A549 (cell line): ENCODE results near the gene NCOA6. TPM values are rescaled to one million over a fixed set of nuclear protein-coding genes. Genes with fewer than 3 reads are reported as not detected.

ENCODE experiments used
- ATAC-seq, 2 experiments: fragments of 200-7000 bp in 1 of 2; fragments of >200 bp in 1 of 2; cut with Nextera tagmentation in 1 of 2; cut with Tn5 transposase in 1 of 2; 3 replicates each; pipeline versions ENCODE4 v1.8.0 to v1.9.1; 2018 to 2020; ENCODE audit warnings: mild to moderate bottlenecking in 1 of 2, moderate library complexity in 1 of 2
- CTCF ChIA-PET: fragments of 300-600 bp; sonication (Branson Sonifier 250); formaldehyde crosslinking; extraction: SDS; loops from one replicate; lab custom pipeline; 2021; ENCODE audit warnings: antibody characterized with exemption, inconsistent platforms; lab: Yijun Ruan, JAX
- POLR2A ChIA-PET: fragments of 350-600 bp; formaldehyde crosslinking; extraction: SDS; loops from one replicate; lab custom pipeline; 2021; ENCODE audit warnings: antibody characterized with exemption, inconsistent platforms; lab: Yijun Ruan, JAX
- DNase-seq, 2 experiments: peaks; one replicate each; pipeline versions ENCODE4 v3.0.0 to v3.0.0-alpha.2; 2011 to 2016; ENCODE audit warnings: low read depth in 1 of 2, low spot score in 1 of 2
- FAIRE-seq: peaks from 2 replicates; lab custom pipeline; 2011; peaks lifted over from hg19 to GRCh38; lab: Jason Lieb, UNC
- H3K27ac ChIP-seq, 2 experiments: fragments of >200 bp; sonication (Bioruptor Twin); formaldehyde crosslinking; 3 replicates each; pipeline ENCODE4 v1.5.1; 2016 to 2017
- H3K4me1 ChIP-seq: fragments of >200 bp; sonication (Bioruptor Twin); formaldehyde crosslinking; 3 replicates; pipeline ENCODE4 v1.6.1; 2016
- H3K4me2 ChIP-seq: fragments of >200 bp; sonication (Bioruptor Twin); formaldehyde crosslinking; 3 replicates; pipeline ENCODE4 v1.6.1; 2016
- H3K4me3 ChIP-seq: fragments of >200 bp; sonication (Bioruptor Twin); formaldehyde crosslinking; 3 replicates; pipeline ENCODE4 v1.5.1; 2016
- H3K9me3 ChIP-seq: fragments of >200 bp; sonication (Bioruptor Twin); formaldehyde crosslinking; 3 replicates; pipeline ENCODE4 v1.6.1; 2016
- BCL3 ChIP-seq: fragments of >200 bp; sonication (Bioruptor Twin); formaldehyde crosslinking; IDR thresholded peaks from 3 replicates; pipeline ENCODE4 v1.6.1; 2016
- CHD2 ChIP-seq: fragments of 150-350 bp; IDR thresholded peaks from 2 replicates; pipeline ENCODE4 v1.6.1; 2014; ENCODE audit warnings: low read length; ENCODE audit not compliant: partially characterized antibody
- CTCF ChIP-seq: fragments of >200 bp; sonication (Bioruptor Twin); formaldehyde crosslinking; IDR thresholded peaks from 3 replicates; pipeline ENCODE4 v1.5.1; 2016
- E2F6 ChIP-seq: IDR thresholded peaks from 2 replicates; pipeline ENCODE4 v1.6.1; 2012; ENCODE audit warnings: low read depth, borderline replicate concordance
- EHMT2 ChIP-seq: fragments of 200-600 bp; sonication (generic); IDR thresholded peaks from 2 replicates; pipeline ENCODE4 v1.6.1; 2016; ENCODE audit warnings: antibody characterized with exemption, low read depth, mild to moderate bottlenecking, moderate library complexity
- ELK1 ChIP-seq: fragments of 150-350 bp; IDR thresholded peaks from 2 replicates; pipeline ENCODE4 v1.6.1; 2014; ENCODE audit warnings: low read depth, mild to moderate bottlenecking, low read length
- FOSB ChIP-seq: fragments of 250-450 bp; sonication (Bioruptor Pico); IDR thresholded peaks from 2 replicates; pipeline ENCODE4 v1.5.0; 2020; ENCODE audit warnings: mild to moderate bottlenecking, moderate library complexity
- HDAC2 ChIP-seq: fragments of 200-600 bp; sonication (generic); IDR thresholded peaks from 2 replicates; pipeline ENCODE4 v1.6.1; 2016
- HES2 ChIP-seq: fragments of >200 bp; sonication (Bioruptor Twin); formaldehyde crosslinking; IDR thresholded peaks from 2 replicates; pipeline ENCODE4 v1.6.1; 2016
- HEYL ChIP-seq: fragments of 250-450 bp; sonication (Bioruptor Pico); IDR thresholded peaks from 2 replicates; pipeline ENCODE4 v1.8.0; 2021; ENCODE audit warnings: mild to moderate bottlenecking, moderate library complexity
- HOXB5 ChIP-seq: fragments of 250-450 bp; sonication (Bioruptor Pico); IDR thresholded peaks from 2 replicates; pipeline ENCODE4 v1.5.0; 2020; ENCODE audit warnings: mild to moderate bottlenecking, moderate library complexity
- JUN ChIP-seq, 2 experiments: fragments of >200 bp; sonication (Bioruptor Twin); formaldehyde crosslinking; IDR thresholded peaks; 2 replicates in 1 of 2; 3 replicates in 1 of 2; pipeline ENCODE4 v1.6.1; 2016 to 2017
- KDM1A ChIP-seq: fragments of 200-600 bp; sonication (generic); IDR thresholded peaks from 2 replicates; pipeline ENCODE4 v1.6.1; 2016; ENCODE audit warnings: low read depth, mild to moderate bottlenecking
- MAX ChIP-seq: IDR thresholded peaks from 2 replicates; pipeline ENCODE4 v1.6.1; 2012
- MAZ ChIP-seq: fragments of 150-350 bp; IDR thresholded peaks from 2 replicates; pipeline ENCODE4 v1.6.1; 2014; ENCODE audit warnings: antibody characterized with exemption, low read depth, low read length, borderline replicate concordance
- NFE2L2 ChIP-seq: fragments of 150-350 bp; conservative IDR thresholded peaks from 2 replicates; pipeline ENCODE4 v1.6.1; 2014; ENCODE audit warnings: low read length
- PHF8 ChIP-seq: fragments of 200-600 bp; sonication (generic); IDR thresholded peaks from 2 replicates; pipeline ENCODE4 v1.6.1; 2016; ENCODE audit warnings: low read depth, mild to moderate bottlenecking, antibody characterized with exemption, moderate library complexity, borderline replicate concordance
- POLR2A ChIP-seq: IDR thresholded peaks from 2 replicates; pipeline ENCODE4 v1.6.1; 2012; ENCODE audit warnings: mild to moderate bottlenecking, low read length
- RAD21 ChIP-seq, 2 experiments: fragments of >200 bp in 1 of 2; sonication (Bioruptor Twin) in 1 of 2; formaldehyde crosslinking in 1 of 2; IDR thresholded peaks in 1 of 2; conservative IDR thresholded peaks in 1 of 2; 2 replicates in 1 of 2; 3 replicates in 1 of 2; pipeline ENCODE4 v1.6.1; 2012 to 2018; ENCODE audit warnings: inconsistent platforms in 1 of 2
- SMC3 ChIP-seq: fragments of >200 bp; sonication (Bioruptor Twin); formaldehyde crosslinking; IDR thresholded peaks from 3 replicates; pipeline ENCODE4 v1.6.1; 2018; ENCODE audit warnings: inconsistent platforms
- TFCP2L1 ChIP-seq: fragments of 250-450 bp; sonication (Bioruptor Pico); IDR thresholded peaks from 2 replicates; pipeline ENCODE4 v1.5.0; 2021; ENCODE audit warnings: mild to moderate bottlenecking
- TP53 ChIP-seq: fragments of 250-450 bp; sonication (Bioruptor Pico); IDR thresholded peaks from 2 replicates; pipeline ENCODE4 v1.5.0; 2021; ENCODE audit warnings: mild to moderate bottlenecking, moderate library complexity
- USF2 ChIP-seq: fragments of 450-650 bp; IDR thresholded peaks from 2 replicates; pipeline ENCODE4 v1.6.1; 2014; ENCODE audit warnings: antibody characterized with exemption
- ZSCAN20 ChIP-seq: fragments of 250-450 bp; sonication (Bioruptor Pico); IDR thresholded peaks from 2 replicates; pipeline ENCODE4 v1.8.0; 2022; ENCODE audit warnings: mild to moderate bottlenecking, moderate library complexity
- WGBS: methylation state at CpG from one replicate; pipeline ENCODE4 v1.1.6; 2017; ENCODE audit errors: missing lambda C conversion rate; 5-methylcytosine and 5-hydroxymethylcytosine counted together
- polyA minus RNA-seq: library from RNA; depleted of rRNA, polyadenylated mRNA; stranded (reverse); fragments of >200 nt; gene quantifications from 2 replicates; pipeline ENCODE4 v1.2.3, GENCODE V29; 2011; rRNA and poly(A)+ RNA removed
- polyA plus RNA-seq, 4 experiments: library from polyadenylated mRNA; depleted of rRNA in 3 of 4; stranded (reverse); fragments of >200 nt; fragmentation: RNase III in 1 of 4; extraction: RNeasy Plus Mini Kit Qiagen cat#74134 plus additional on column Dnase treatment in 1 of 4; gene quantifications; 2 replicates in 3 of 4; 3 replicates in 1 of 4; pipeline ENCODE4 v1.2.3, GENCODE V29; 2011 to 2017

The NCOA6 gene
- polyA plus RNA-seq (2011; rRNA removed) (18.0 and 22.7 TPM in 2 replicates), polyA plus RNA-seq (2017; fragmentation: RNase III; extraction: RNeasy Plus Mini Kit Qiagen cat#74134 plus additional on column Dnase treatment) (14.1 to 15.8 TPM (median 15.3 TPM) in 3 replicates), polyA minus RNA-seq (26.7 and 29.9 TPM in 2 replicates)
- polyA plus RNA-seq (2012; cell fraction: cytosol; rRNA removed): 12.8 and 16.3 TPM in 2 replicates
- polyA plus RNA-seq (2012; cell fraction: nucleus; rRNA removed): 12.7 and 13.9 TPM in 2 replicates

GRCh38 chr20:34825530-34826362 is at the start of gene NCOA6:
Gene NCOA6, minus strand, starts transcription at chr20:34825651. Its CDS starts 43,296 bp downstream, at chr20:34782355.
- peak; percentile 75 to 76 for ATAC-seq
- DNase-seq: peak; percentile 65 to 85
- H3K9me3 ChIP-seq: no peaks in the 10 kb centered on the region
- ChIA-PET CTCF (interaction anchor here (1.0 to 3.6 kb wide), 2 partner anchors 9 to 48 kb away, joined by 5 to 18 read pairs; no protein-coding TSS in a partner anchor), POLR2A (interaction anchor here (0.5 to 0.7 kb wide), 2 partner anchors 10 to 629 kb away, joined by 3 to 6 read pairs; no protein-coding TSS in a partner anchor)
- H3K27ac ChIP-seq: peak within 1 kb of the TSS; percentile 94 to 100
- peaks cover 16% of the 10 kb centered on the region; the same call in 2 of the 3 replicates for H3K4me1 ChIP-seq
- TF ChIP-seq ZSCAN20 (no peak), HOXB5 (peak; percentile 36; the same call in 1 of the 2 replicates), JUN (IDR thresholded peaks at IDR 0.05) (peak in 1 of 2 experiments; percentile 81; a peak in 3 of 5 replicates), MAZ (no peak), TFCP2L1 (peak; percentile 50; the same call in 1 of the 2 replicates), POLR2A (peak; percentile 80), TP53 (CRISPR knock-in tag) (no peak), E2F6 (peak; percentile 34; the same call in 1 of the 2 replicates), NFE2L2 (no peak), HES2 (no peak), USF2 (peak; percentile 88), EHMT2 (no peak), PHF8 (peak; percentile 68; the same call in 1 of the 2 replicates), BCL3 (peak; percentile 73; the same call in 2 of the 3 replicates), MAX (peak; percentile 79), HDAC2 (peak; percentile 89), KDM1A (peak; percentile 85)
- 23% methylated on average over 11 of the region's 52 CpGs for WGBS
- H3K4me2 ChIP-seq: peak within 1 kb of the TSS; percentile 79
- no peak for FAIRE-seq
- H3K4me3 ChIP-seq: peak within 1 kb of the TSS; percentile 77

- CTCF ChIA-PET: interaction anchor here (0.5 to 7.8 kb wide), 69 partner anchors 9 to 908 kb away, joined by 3 to 207 read pairs (median 5); partner anchors contain the start of genes EIF6, GSS, MYH7B and NCOA6
- DNase-seq: peak; percentile 87 to 90
- Histone ChIP-seq H3K4me2 (no peak overlapping the region), H3K4me1 (peaks cover 19% of the 10 kb centered on the region)
- TF ChIP-seq SMC3 (peak; percentile 94), HEYL (CRISPR knock-in tag) (no peak), CHD2 (no peak), RAD21 (conservative IDR thresholded peaks at IDR 0.05 in 1 of 2, IDR thresholded peaks at IDR 0.05 in 1 of 2) (peak; percentile 92 to 97), KDM1A (no peak), FOSB (CRISPR knock-in tag) (no peak), ELK1 (no peak), CTCF (peak; percentile 93)
- TF ChIP-seq, all 56 proteins: peak for 3
- Histone ChIP-seq H3K27ac (peak overlapping the region in 1 of 2 experiments; percentile 47; a peak in 3 of 6 replicates), H3K9me3 (no peaks in the 10 kb centered on the region), H3K4me3 (no peak overlapping the region)
- POLR2A ChIA-PET: interaction anchor here (0.6 to 1.2 kb wide), 2 partner anchors 82 to 144 kb away, joined by 6 to 20 read pairs; partner anchors contain the start of genes GSS and MYH7B
- FAIRE-seq: no peak
- ATAC-seq: peak; percentile 72 to 74
- 6% methylated on average over 2 of the region's 2 CpGs for WGBS
Observed at GRCh38 chr20:34874094-34874654, 48.7 kb upstream of the NCOA6 start.
